Measurements from ENCODE around the gene VGLL1. TPM values are rescaled to one million over a fixed set of nuclear protein-coding genes. Genes with fewer than 3 reads are reported as not detected.
A peak's percentile ranks its signal among the peaks of the same experiment; 100 is the strongest.

VGLL1 gene
- total RNA-seq, 8 experiments from 2014 or later, result not detected

GRCh38 chrX:136525738-136526606, 6.0 kb upstream of the VGLL1 start:
- H3K27ac ChIP-seq, result no peak overlapping the region
- no peak overlapping the region for H3K4me3 ChIP-seq
- in situ Hi-C loops (cut with MboI; ENCODE audit: low pct_unique_long_range_greater_than_20kb in 2 of 9, low sequenced_read_pairs in 9 of 9, unreplicated experiment in 9 of 9), result no loop called here
- WGBS, 10 experiments, result 0 to 71% (median 65%) methylated on average over 1 to 2 of the region's 2 CpGs; no CpG with 5 or more reads in 7 of the 10 experiments
- no peaks in the 10 kb centered on the region for H3K4me1 ChIP-seq (replicated peaks in 1 of 2)
- ATAC-seq (replicated peaks in 6 of 8), result peak in 4 of 8 experiments; percentile 64 to 99 (median 96)

GRCh38 chrX:136528645-136529315, 3.2 kb upstream of the VGLL1 start:
- in situ Hi-C loops (cut with MboI; ENCODE audit: low pct_unique_long_range_greater_than_20kb in 2 of 9, low sequenced_read_pairs in 9 of 9, unreplicated experiment in 9 of 9), result no loop called here
- ATAC-seq (replicated peaks in 6 of 8), result no peak
- 0 to 80% (median 20%) methylated on average over 1 to 5 of the region's 8 CpGs; no CpG with 5 or more reads in 5 of the 10 experiments for WGBS, 10 experiments
- Histone ChIP-seq H3K4me3 (no peak overlapping the region), H3K27ac (no peak overlapping the region), H3K4me1 (replicated peaks in 1 of 2) (no peaks in the 10 kb centered on the region)

- no peak for ATAC-seq (replicated peaks in 6 of 8)
- in situ Hi-C loops (cut with MboI; ENCODE audit: low pct_unique_long_range_greater_than_20kb in 2 of 9, low sequenced_read_pairs in 9 of 9, unreplicated experiment in 9 of 9), result no loop called here
- no peaks in the 10 kb centered on the region for H3K4me1 ChIP-seq (replicated peaks in 1 of 2)
- no peak overlapping the region for H3K4me3 ChIP-seq
- no peak overlapping the region for H3K27ac ChIP-seq
- WGBS, 10 experiments, result 0 to 75% (median 3%) methylated on average over 1 to 2 of the region's 2 CpGs; no CpG with 5 or more reads in 6 of the 10 experiments
These were observed 2.2 kb upstream of the VGLL1 start for GRCh38 chrX:136529795-136530194.

- WGBS, 10 experiments, result 0 to 25% (median 20%) methylated on average over 1 to 2 of the region's 2 CpGs; no CpG with 5 or more reads in 7 of the 10 experiments
- H3K4me1 ChIP-seq (replicated peaks in 1 of 2), result no peaks in the 10 kb centered on the region
- no peak overlapping the region for H3K27ac ChIP-seq
- in situ Hi-C loops (cut with MboI; ENCODE audit: low pct_unique_long_range_greater_than_20kb in 2 of 9, low sequenced_read_pairs in 9 of 9, unreplicated experiment in 9 of 9), result no loop called here
- ATAC-seq (replicated peaks in 6 of 8), result no peak
- no peak overlapping the region for H3K4me3 ChIP-seq
These were observed 2.1 kb downstream of the VGLL1 start for GRCh38 chrX:136534131-136534530.

GRCh38 chrX:136538811-136539210, 6.8 kb downstream of the VGLL1 start:
- no peaks in the 10 kb centered on the region for H3K4me1 ChIP-seq (replicated peaks in 1 of 2)
- no peak overlapping the region for H3K4me3 ChIP-seq
- no peak for ATAC-seq (replicated peaks in 6 of 8)
- in situ Hi-C loops (cut with MboI; ENCODE audit: low pct_unique_long_range_greater_than_20kb in 2 of 9, low sequenced_read_pairs in 9 of 9, unreplicated experiment in 9 of 9), result no loop called here
- H3K27ac ChIP-seq, result no peak overlapping the region
- 50 to 80% methylated on average over 2 of the region's 2 CpGs; no CpG with 5 or more reads in 8 of the 10 experiments for WGBS, 10 experiments

GRCh38 chrX:136540226-136540625, 8.2 kb downstream of the VGLL1 start:
- WGBS, 10 experiments, result 29 to 80% (median 74%) methylated on average over 1 to 3 of the region's 5 CpGs; no CpG with 5 or more reads in 6 of the 10 experiments
- in situ Hi-C loops (cut with MboI; ENCODE audit: low pct_unique_long_range_greater_than_20kb in 2 of 9, low sequenced_read_pairs in 9 of 9, unreplicated experiment in 9 of 9), result no loop called here
- H3K4me1 ChIP-seq (replicated peaks in 1 of 2), result no peaks in the 10 kb centered on the region
- H3K4me3 ChIP-seq, result no peak overlapping the region
- ATAC-seq (replicated peaks in 6 of 8), result no peak
- H3K27ac ChIP-seq, result no peak overlapping the region

GRCh38 chrX:136541294-136541693, 9.3 kb downstream of the VGLL1 start:
- H3K4me1 ChIP-seq (replicated peaks in 1 of 2), result no peaks in the 10 kb centered on the region
- H3K4me3 ChIP-seq, result no peak overlapping the region
- WGBS, 10 experiments, result 20 to 88% (median 50%) methylated on average over 1 to 2 of the region's 3 CpGs; no CpG with 5 or more reads in 6 of the 10 experiments
- no peak for ATAC-seq (replicated peaks in 6 of 8)
- no peak overlapping the region for H3K27ac ChIP-seq
- in situ Hi-C loops (cut with MboI; ENCODE audit: low pct_unique_long_range_greater_than_20kb in 2 of 9, low sequenced_read_pairs in 9 of 9, unreplicated experiment in 9 of 9), result no loop called here

- 8 to 69% methylated on average over 3 to 6 of the region's 7 CpGs; no CpG with 5 or more reads in 8 of the 10 experiments for WGBS, 10 experiments
- ATAC-seq (replicated peaks in 6 of 8), result no peak
These were observed 10.3 kb downstream of the VGLL1 start for GRCh38 chrX:136542281-136542680.

GRCh38 chrX:136546371-136546781, 14.4 kb downstream of the VGLL1 start:
- ATAC-seq (replicated peaks in 6 of 8), result peak in 1 of 8 experiments; percentile 29
- H3K4me1 ChIP-seq (replicated peaks in 1 of 2), result no peaks in the 10 kb centered on the region
- 0 to 100% (median 31%) methylated on average over 1 to 3 of the region's 3 CpGs; no CpG with 5 or more reads in 6 of the 10 experiments for WGBS, 10 experiments
- in situ Hi-C loops (cut with MboI; ENCODE audit: low pct_unique_long_range_greater_than_20kb in 2 of 9, low sequenced_read_pairs in 9 of 9, unreplicated experiment in 9 of 9), result no loop called here
- H3K4me3 ChIP-seq, result no peak overlapping the region
- no peak overlapping the region for H3K27ac ChIP-seq

More at GRCh38 chrX:136542281-136542680, 10.3 kb downstream of the VGLL1 start:
- Histone ChIP-seq H3K4me1 (replicated peaks in 1 of 2) (no peaks in the 10 kb centered on the region), H3K4me3 (no peak overlapping the region), H3K27ac (no peak overlapping the region)
- in situ Hi-C loops (cut with MboI; ENCODE audit: low pct_unique_long_range_greater_than_20kb in 2 of 9, low sequenced_read_pairs in 9 of 9, unreplicated experiment in 9 of 9), result no loop called here

GRCh38 chrX:136549226-136549625, 17.2 kb downstream of the VGLL1 start:
- no peak overlapping the region for H3K4me3 ChIP-seq
- peak in 1 of 8 experiments; percentile 61 for ATAC-seq (replicated peaks in 6 of 8)
- in situ Hi-C loops (cut with MboI; ENCODE audit: low pct_unique_long_range_greater_than_20kb in 2 of 9, low sequenced_read_pairs in 9 of 9, unreplicated experiment in 9 of 9), result no loop called here
- no peaks in the 10 kb centered on the region for H3K4me1 ChIP-seq (replicated peaks in 1 of 2)
- no peak overlapping the region for H3K27ac ChIP-seq
- WGBS, 10 experiments, result 0 to 100% (median 55%) methylated on average over 1 to 2 of the region's 5 CpGs; no CpG with 5 or more reads in 6 of the 10 experiments

GRCh38 chrX:136551410-136551809, 19.4 kb downstream of the VGLL1 start:
- Histone ChIP-seq H3K4me3 (no peak overlapping the region), H3K4me1 (replicated peaks in 1 of 2) (no peaks in the 10 kb centered on the region), H3K27ac (no peak overlapping the region)
- no peak for ATAC-seq (replicated peaks in 6 of 8)
- in situ Hi-C loops (cut with MboI; ENCODE audit: low pct_unique_long_range_greater_than_20kb in 2 of 9, low sequenced_read_pairs in 9 of 9, unreplicated experiment in 9 of 9), result no loop called here
- WGBS, 10 experiments, result 60 to 100% (median 80%) methylated on average over 1 of the region's 1 CpG; no CpG with 5 or more reads in 7 of the 10 experiments

- 0 to 100% (median 47%) methylated on average over 1 to 2 of the region's 2 CpGs; no CpG with 5 or more reads in 4 of the 10 experiments for WGBS, 10 experiments
- in situ Hi-C loops (cut with MboI; ENCODE audit: low pct_unique_long_range_greater_than_20kb in 2 of 9, low sequenced_read_pairs in 9 of 9, unreplicated experiment in 9 of 9), result no loop called here
- ATAC-seq (replicated peaks in 6 of 8), result no peak
- H3K4me1 ChIP-seq (replicated peaks in 1 of 2), result no peaks in the 10 kb centered on the region
- H3K4me3 ChIP-seq, result no peak overlapping the region
- no peak overlapping the region for H3K27ac ChIP-seq
These were observed 23.7 kb downstream of the VGLL1 start for GRCh38 chrX:136555694-136556093.

- ATAC-seq (replicated peaks in 6 of 8), result no peak
- H3K4me1 ChIP-seq (replicated peaks in 1 of 2), result no peaks in the 10 kb centered on the region
- WGBS, 10 experiments, result 17 to 100% (median 67%) methylated on average over 1 to 2 of the region's 2 CpGs; no CpG with 5 or more reads in 3 of the 10 experiments
- in situ Hi-C loops (cut with MboI; ENCODE audit: low pct_unique_long_range_greater_than_20kb in 2 of 9, low sequenced_read_pairs in 9 of 9, unreplicated experiment in 9 of 9), result no loop called here
- no peak overlapping the region for H3K4me3 ChIP-seq
- H3K27ac ChIP-seq, result no peak overlapping the region
These were observed 40.0 kb downstream of the VGLL1 start for GRCh38 chrX:136572030-136572429.

Measured in motor neuron (in vitro differentiated cells).